Fibroblast of lung (primary cell): ENCODE measurements around the gene RNGTT. TPM values are rescaled to one million over a fixed set of nuclear protein-coding genes. Genes with fewer than 3 reads are reported as not detected.

Experiments used
- DNase-seq, 2 donors: peaks; one replicate each; pipeline versions ENCODE4 v3.0.0 to v3.0.0-alpha.2; 2010; ENCODE audit warnings: low read depth in 2 of 2
- H2AFZ ChIP-seq: 2 replicates; pipeline ENCODE4 v1.5.1; 2012; ENCODE audit warnings: low read length, control low read depth, inconsistent platforms
- H3K27ac ChIP-seq: 2 replicates; pipeline ENCODE4 v1.5.1; 2011; ENCODE audit warnings: low read length, control low read depth; ENCODE audit not compliant: insufficient read depth
- H3K27me3 ChIP-seq: 2 replicates; pipeline ENCODE4 v1.5.1; 2011; ENCODE audit warnings: mild to moderate bottlenecking, low read length; ENCODE audit not compliant: control insufficient read depth, insufficient read depth
- H3K36me3 ChIP-seq: 2 replicates; pipeline ENCODE4 v1.5.1; 2011; ENCODE audit warnings: low read length; ENCODE audit not compliant: control insufficient read depth, insufficient read depth
- H3K4me1 ChIP-seq: 2 replicates; pipeline ENCODE4 v1.5.1; 2011; ENCODE audit warnings: low read length; ENCODE audit not compliant: control insufficient read depth, insufficient read depth; ENCODE audit errors: extremely low read depth
- H3K4me2 ChIP-seq: 2 replicates; pipeline ENCODE4 v1.5.1; 2011; ENCODE audit warnings: low read length, control low read depth; ENCODE audit not compliant: insufficient read depth; ENCODE audit errors: extremely low read depth
- H3K4me3 ChIP-seq, 4 experiments: fragments of 200-600 bp in 1 of 4; sonication (generic) in 1 of 4; replicated peaks in 1 of 4; 2 replicates each; pipeline ENCODE4 v1.5.1; 2011 to 2016; ENCODE audit warnings: low read length in 4 of 4, low read depth in 3 of 4, mild to moderate bottlenecking in 3 of 4, control low read depth in 2 of 4, inconsistent platforms in 1 of 4, mixed read lengths in 1 of 4; ENCODE audit not compliant: insufficient read depth in 1 of 4; ENCODE audit errors: control extremely low read depth in 1 of 4
- H3K79me2 ChIP-seq: 2 replicates; pipeline ENCODE4 v1.5.1; 2012; ENCODE audit warnings: mild to moderate bottlenecking, low read length, inconsistent platforms; ENCODE audit not compliant: control insufficient read depth, insufficient read depth
- H3K9ac ChIP-seq: 2 replicates; pipeline ENCODE4 v1.5.1; 2011; ENCODE audit warnings: mild to moderate bottlenecking, low read length, control low read depth; ENCODE audit not compliant: insufficient read depth
- H3K9me3 ChIP-seq: 2 replicates; pipeline ENCODE4 v1.5.1; 2012; ENCODE audit warnings: low read depth, low read length; ENCODE audit not compliant: control insufficient read depth, insufficient read depth
- H4K20me1 ChIP-seq: 2 replicates; pipeline ENCODE4 v1.5.1; 2011; ENCODE audit warnings: low read length; ENCODE audit not compliant: control insufficient read depth, insufficient read depth; ENCODE audit errors: extremely low read depth
- EZH2 ChIP-seq: IDR thresholded peaks from 2 replicates; pipeline ENCODE4 v1.5.1; 2012; ENCODE audit warnings: low read length, control low read depth, mild to moderate bottlenecking; ENCODE audit errors: missing control alignments
- polyA plus RNA-seq, 2 donors: library from polyadenylated mRNA; depleted of rRNA in 1 of 2; stranded (reverse) in 1 of 2; unstranded in 1 of 2; fragments of >200 nt; gene quantifications; 2 replicates each; pipeline ENCODE4 v1.2.1, GENCODE V29; 2011 to 2012; ENCODE audit warnings: missing spikeins in 1 of 2
- total RNA-seq: library from RNA; depleted of rRNA; stranded (reverse); fragments of >200 nt; gene quantifications from 2 replicates; pipeline ENCODE4 v1.2.1, GENCODE V29; 2014
- TF ChIP-seq, protein P1 (sequence below), 2 donors: IDR thresholded peaks in 1 of 2; conservative IDR thresholded peaks in 1 of 2; 1 replicate in 1 of 2; 2 replicates in 1 of 2; pipeline ENCODE4 v1.5.1; 2011 to 2012; ENCODE audit warnings: low read length in 2 of 2, control low read depth in 1 of 2, inconsistent platforms in 1 of 2, low read depth in 1 of 2, mild to moderate bottlenecking in 1 of 2

RNGTT gene
- total and polyA plus RNA-seq, 2 donors (not counting 1 experiment from before 2014, with no cell fraction given) = 10.7 to 12.7 TPM

DNA sequence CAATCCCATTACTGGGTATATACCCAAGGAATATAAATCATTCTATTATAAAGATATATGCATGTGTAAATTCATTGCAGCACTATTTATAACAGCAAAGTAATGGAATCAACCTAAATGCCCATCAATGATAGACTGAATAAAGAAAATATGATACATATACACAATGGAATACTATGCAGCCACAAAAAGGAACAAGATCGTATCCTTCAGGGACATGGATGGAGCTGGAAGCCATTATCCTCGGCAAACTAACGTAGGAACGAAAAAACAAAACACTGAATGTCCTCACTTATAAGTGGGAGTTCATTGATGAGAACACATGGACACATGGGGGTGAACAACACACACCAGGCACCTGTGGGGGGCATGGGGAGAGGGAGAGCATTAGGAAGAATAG lies 156.7 kb downstream of the RNGTT start:
- TF ChIP-seq EZH2 = no peak
- TF ChIP-seq, protein P1, sequence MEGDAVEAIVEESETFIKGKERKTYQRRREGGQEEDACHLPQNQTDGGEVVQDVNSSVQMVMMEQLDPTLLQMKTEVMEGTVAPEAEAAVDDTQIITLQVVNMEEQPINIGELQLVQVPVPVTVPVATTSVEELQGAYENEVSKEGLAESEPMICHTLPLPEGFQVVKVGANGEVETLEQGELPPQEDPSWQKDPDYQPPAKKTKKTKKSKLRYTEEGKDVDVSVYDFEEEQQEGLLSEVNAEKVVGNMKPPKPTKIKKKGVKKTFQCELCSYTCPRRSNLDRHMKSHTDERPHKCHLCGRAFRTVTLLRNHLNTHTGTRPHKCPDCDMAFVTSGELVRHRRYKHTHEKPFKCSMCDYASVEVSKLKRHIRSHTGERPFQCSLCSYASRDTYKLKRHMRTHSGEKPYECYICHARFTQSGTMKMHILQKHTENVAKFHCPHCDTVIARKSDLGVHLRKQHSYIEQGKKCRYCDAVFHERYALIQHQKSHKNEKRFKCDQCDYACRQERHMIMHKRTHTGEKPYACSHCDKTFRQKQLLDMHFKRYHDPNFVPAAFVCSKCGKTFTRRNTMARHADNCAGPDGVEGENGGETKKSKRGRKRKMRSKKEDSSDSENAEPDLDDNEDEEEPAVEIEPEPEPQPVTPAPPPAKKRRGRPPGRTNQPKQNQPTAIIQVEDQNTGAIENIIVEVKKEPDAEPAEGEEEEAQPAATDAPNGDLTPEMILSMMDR (conservative IDR thresholded peaks at IDR 0.05 in 1 of 2, IDR thresholded peaks at IDR 0.05 in 1 of 2; ENCODE audit: low read depth in 1 of 2, low read length in 2 of 2) = no peak
- no peak overlapping the region for H3K4me2 ChIP-seq
- H3K4me1 ChIP-seq = no peaks in the 10 kb centered on the region
- H3K36me3 ChIP-seq = no peaks in the 10 kb centered on the region
- no peaks in the 10 kb centered on the region for H3K9me3 ChIP-seq
- H3K4me3 ChIP-seq = no peak overlapping the region
- no peak overlapping the region for H2AFZ ChIP-seq
- no peak for DNase-seq
- no peaks in the 10 kb centered on the region for H3K27me3 ChIP-seq
- no peaks in the 10 kb centered on the region for H4K20me1 ChIP-seq
- no peak overlapping the region for H3K27ac ChIP-seq
- H3K9ac ChIP-seq = no peak overlapping the region
- H3K79me2 ChIP-seq = no peaks in the 10 kb centered on the region

DNA sequence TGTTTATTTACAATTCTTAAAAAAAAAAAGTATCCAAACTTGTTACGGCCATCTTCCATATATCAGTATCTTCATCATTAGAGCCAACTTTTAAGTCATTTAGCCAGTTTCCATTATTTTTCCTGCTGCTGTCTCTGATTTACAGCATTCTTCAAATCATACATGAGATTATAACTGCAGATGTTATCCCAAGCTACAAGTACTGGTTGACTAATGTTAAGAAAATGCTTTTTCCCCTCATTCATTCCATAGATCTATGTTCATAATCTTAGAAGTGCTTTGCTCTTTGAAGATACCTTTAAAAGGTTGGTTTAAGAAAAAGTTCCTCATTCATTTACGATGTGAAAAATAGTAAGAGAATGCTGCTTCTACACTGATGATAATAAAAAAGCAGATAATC lies 158.7 kb downstream of the RNGTT start:
- Histone ChIP-seq H3K4me1 (no peaks in the 10 kb centered on the region), H3K9me3 (no peaks in the 10 kb centered on the region), H3K4me2 (no peak overlapping the region), H3K36me3 (no peaks in the 10 kb centered on the region), H2AFZ (no peak overlapping the region), H3K4me3 (no peak overlapping the region), H3K9ac (no peak overlapping the region), H4K20me1 (no peaks in the 10 kb centered on the region), H3K79me2 (no peaks in the 10 kb centered on the region), H3K27me3 (no peaks in the 10 kb centered on the region), H3K27ac (no peak overlapping the region)
- TF ChIP-seq EZH2 = no peak
- TF ChIP-seq, protein P1 (conservative IDR thresholded peaks at IDR 0.05 in 1 of 2, IDR thresholded peaks at IDR 0.05 in 1 of 2; ENCODE audit: low read depth in 1 of 2, low read length in 2 of 2) = no peak
- peak in 1 of 2 donors; percentile 79 for DNase-seq

DNA sequence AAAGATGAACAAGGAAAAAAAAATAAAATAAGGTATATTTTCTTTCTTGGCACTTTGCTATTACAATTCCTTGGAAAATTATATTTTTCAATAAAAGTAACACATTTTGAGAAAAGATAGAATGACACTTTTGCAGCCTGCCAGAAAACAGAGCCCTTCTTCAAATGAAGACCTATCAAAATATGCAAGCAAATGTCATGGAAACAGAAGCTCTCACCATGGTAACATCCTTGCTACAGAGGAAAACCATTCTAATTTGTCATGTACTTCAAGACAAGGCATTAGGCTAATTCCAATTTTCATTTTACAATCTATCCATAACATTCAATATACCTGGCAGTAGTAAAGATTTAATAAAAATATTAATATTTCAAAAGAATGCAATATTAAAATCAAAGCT lies 177.9 kb downstream of the RNGTT start:
- Histone ChIP-seq H3K4me2 (no peak overlapping the region), H3K79me2 (no peaks in the 10 kb centered on the region), H3K27me3 (no peaks in the 10 kb centered on the region), H4K20me1 (no peaks in the 10 kb centered on the region), H3K4me1 (no peaks in the 10 kb centered on the region), H3K27ac (no peak overlapping the region), H3K4me3 (no peak overlapping the region), H3K9me3 (no peaks in the 10 kb centered on the region), H2AFZ (no peak overlapping the region), H3K9ac (no peak overlapping the region), H3K36me3 (no peaks in the 10 kb centered on the region)
- no peak for TF ChIP-seq EZH2
- TF ChIP-seq, protein P1 (conservative IDR thresholded peaks at IDR 0.05 in 1 of 2, IDR thresholded peaks at IDR 0.05 in 1 of 2; ENCODE audit: low read depth in 1 of 2, low read length in 2 of 2) = no peak
- peak in 1 of 2 donors; percentile 15 for DNase-seq
